A673 (cell line): ENCODE measurements around the gene UCHL1. TPM values are rescaled to one million over a fixed set of nuclear protein-coding genes. Genes with fewer than 3 reads are reported as not detected.

Source experiments
- BruUV-seq: library from RNA; stranded (reverse); fragments of 400-500 nt; replicated peaks from 2 replicates; lab custom pipeline; 2021; lab: Mats Ljungman, UMichigan
- CTCF ChIA-PET: fragments of 300-600 bp; sonication (Branson Sonifier 250); formaldehyde crosslinking; loops from one replicate; lab custom pipeline; 2022; ENCODE audit warnings: antibody characterized with exemption; lab: Charles Lee
- POLR2A ChIA-PET: fragments of 300-600 bp; sonication (Branson Sonifier 250); formaldehyde crosslinking; loops from one replicate; lab custom pipeline; 2022; ENCODE audit warnings: antibody characterized with exemption; ENCODE audit not compliant: low non-redundant PET; lab: Charles Lee
- DNase-seq: peaks from one replicate; pipeline ENCODE4 v3.0.0-alpha.2; 2015; ENCODE audit warnings: low spot score
- H3K27ac ChIP-seq: fragments of 200-600 bp; sonication (generic); 2 replicates; pipeline ENCODE4 v1.5.1; 2016; ENCODE audit warnings: mixed run types, low read depth, mild to moderate bottlenecking, mixed read lengths, antibody characterized with exemption, low read length; ENCODE audit not compliant: poor library complexity, severe bottlenecking
- H3K27me3 ChIP-seq: fragments of 200-600 bp; sonication (generic); replicated peaks from 2 replicates; pipeline ENCODE4 v1.6.1; 2017; ENCODE audit warnings: mixed run types, low read depth, mild to moderate bottlenecking, mixed read lengths, antibody characterized with exemption, low read length; ENCODE audit not compliant: insufficient read depth, poor library complexity
- H3K36me3 ChIP-seq: fragments of 200-600 bp; sonication (generic); 2 replicates; pipeline ENCODE4 v1.6.1; 2016; ENCODE audit warnings: mixed run types, mild to moderate bottlenecking, mixed read lengths, antibody characterized with exemption, low read length; ENCODE audit not compliant: insufficient read depth, poor library complexity, severe bottlenecking
- H3K4me1 ChIP-seq: fragments of 200-600 bp; sonication (generic); 2 replicates; pipeline ENCODE4 v1.6.1; 2017; ENCODE audit warnings: mixed run types, mild to moderate bottlenecking, mixed read lengths, antibody characterized with exemption, low read length; ENCODE audit not compliant: insufficient read depth, poor library complexity, severe bottlenecking
- H3K4me3 ChIP-seq: fragments of 200-600 bp; sonication (generic); 2 replicates; pipeline ENCODE4 v1.5.1; 2016; ENCODE audit warnings: low read depth, mixed run types, mild to moderate bottlenecking, mixed read lengths, low read length; ENCODE audit not compliant: poor library complexity, severe bottlenecking
- H3K9me3 ChIP-seq: fragments of 200-600 bp; sonication (generic); 2 replicates; pipeline ENCODE4 v1.6.1; 2016; ENCODE audit warnings: mixed run types, low read depth, mild to moderate bottlenecking, mixed read lengths, antibody characterized with exemption, low read length; ENCODE audit not compliant: poor library complexity, severe bottlenecking
- EZH2 ChIP-seq: fragments of 200-600 bp; sonication (generic); IDR thresholded peaks from 2 replicates; pipeline ENCODE4 v1.6.1; 2017; ENCODE audit warnings: borderline replicate concordance, low read depth, mild to moderate bottlenecking, mixed read lengths, antibody characterized with exemption, low read length; ENCODE audit not compliant: poor library complexity, severe bottlenecking
- intact Hi-C: fragments of 100-400 bp; cut with micrococcal nuclease; formaldehyde crosslinking; loops from one replicate; pipeline ENCODE4 v1.10.0; 2022; ENCODE audit not compliant: unreplicated experiment
- total RNA-seq: library from RNA; stranded (reverse); gene quantifications from 2 replicates; pipeline ENCODE4 v1.2.3, GENCODE V29; 2021
- TF ChIP-seq, protein P1 (sequence below): fragments of 300-800, 200-600 bp; sonication (generic); conservative IDR thresholded peaks from 2 replicates; pipeline ENCODE4 v1.5.1; 2017; ENCODE audit warnings: low read depth, mild to moderate bottlenecking, antibody characterized with exemption, low read length, moderate library complexity, mixed read lengths

The UCHL1 gene
- total RNA-seq, 1 experiment from 2014 or later: 959 TPM

DNA sequence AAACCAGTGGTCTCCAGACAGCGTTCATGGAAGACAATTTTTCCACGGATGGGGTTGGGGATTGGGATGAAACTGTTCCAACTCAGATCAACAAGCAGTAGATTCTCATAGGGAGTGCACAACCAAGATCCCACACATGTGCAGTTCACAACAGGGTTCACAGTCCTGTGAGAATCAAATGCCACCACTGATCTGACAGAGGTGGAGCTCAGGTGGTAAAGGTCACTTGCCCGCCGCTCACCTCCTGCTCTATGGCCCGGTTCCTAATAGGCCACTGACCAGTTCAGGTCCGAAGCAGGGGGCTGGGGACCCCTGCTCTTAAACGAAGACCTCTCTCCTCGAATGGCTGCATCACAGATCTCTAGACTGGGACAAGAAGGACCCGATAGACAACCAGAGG, 46.8 kb upstream of the UCHL1 start:
- no peaks in the 10 kb centered on the region for H3K9me3 ChIP-seq
- peaks cover 17% of the 10 kb centered on the region for H3K27me3 ChIP-seq
- no TSS peak for BruUV-seq
- intact Hi-C loops: no loop called here
- no peak overlapping the region for H3K27ac ChIP-seq
- H3K4me1 ChIP-seq: peaks cover 18% of the 10 kb centered on the region
- no peaks in the 10 kb centered on the region for H3K36me3 ChIP-seq
- DNase-seq: no peak
- POLR2A ChIA-PET: interaction anchor here (0.6 kb wide), 1 partner anchor 47 kb away, joined by 7 read pairs; no protein-coding TSS in a partner anchor
- TF ChIP-seq, protein P1, sequence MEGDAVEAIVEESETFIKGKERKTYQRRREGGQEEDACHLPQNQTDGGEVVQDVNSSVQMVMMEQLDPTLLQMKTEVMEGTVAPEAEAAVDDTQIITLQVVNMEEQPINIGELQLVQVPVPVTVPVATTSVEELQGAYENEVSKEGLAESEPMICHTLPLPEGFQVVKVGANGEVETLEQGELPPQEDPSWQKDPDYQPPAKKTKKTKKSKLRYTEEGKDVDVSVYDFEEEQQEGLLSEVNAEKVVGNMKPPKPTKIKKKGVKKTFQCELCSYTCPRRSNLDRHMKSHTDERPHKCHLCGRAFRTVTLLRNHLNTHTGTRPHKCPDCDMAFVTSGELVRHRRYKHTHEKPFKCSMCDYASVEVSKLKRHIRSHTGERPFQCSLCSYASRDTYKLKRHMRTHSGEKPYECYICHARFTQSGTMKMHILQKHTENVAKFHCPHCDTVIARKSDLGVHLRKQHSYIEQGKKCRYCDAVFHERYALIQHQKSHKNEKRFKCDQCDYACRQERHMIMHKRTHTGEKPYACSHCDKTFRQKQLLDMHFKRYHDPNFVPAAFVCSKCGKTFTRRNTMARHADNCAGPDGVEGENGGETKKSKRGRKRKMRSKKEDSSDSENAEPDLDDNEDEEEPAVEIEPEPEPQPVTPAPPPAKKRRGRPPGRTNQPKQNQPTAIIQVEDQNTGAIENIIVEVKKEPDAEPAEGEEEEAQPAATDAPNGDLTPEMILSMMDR: no peak
- no peak for TF ChIP-seq EZH2
- CTCF ChIA-PET: interaction anchor here (0.7 kb wide), 1 partner anchor 63 kb away, joined by 4 read pairs; no protein-coding TSS in a partner anchor
- H3K4me3 ChIP-seq: no peak overlapping the region

- intact Hi-C loops: no loop called here
- H3K9me3 ChIP-seq: no peaks in the 10 kb centered on the region
- no peaks in the 10 kb centered on the region for H3K36me3 ChIP-seq
- DNase-seq: no peak
- POLR2A ChIA-PET: no interaction called here
- H3K4me1 ChIP-seq: peaks cover 20% of the 10 kb centered on the region
- CTCF ChIA-PET: no interaction called here
- H3K27ac ChIP-seq: no peak overlapping the region
- TF ChIP-seq, protein P1: no peak
- TF ChIP-seq EZH2: no peak
- no peak overlapping the region for H3K4me3 ChIP-seq
- H3K27me3 ChIP-seq: peaks cover 17% of the 10 kb centered on the region
- BruUV-seq: TSS peak; percentile 19
Observed at GRCh38 chr4:41211951-41212615, 44.6 kb upstream of the UCHL1 start.

DNA sequence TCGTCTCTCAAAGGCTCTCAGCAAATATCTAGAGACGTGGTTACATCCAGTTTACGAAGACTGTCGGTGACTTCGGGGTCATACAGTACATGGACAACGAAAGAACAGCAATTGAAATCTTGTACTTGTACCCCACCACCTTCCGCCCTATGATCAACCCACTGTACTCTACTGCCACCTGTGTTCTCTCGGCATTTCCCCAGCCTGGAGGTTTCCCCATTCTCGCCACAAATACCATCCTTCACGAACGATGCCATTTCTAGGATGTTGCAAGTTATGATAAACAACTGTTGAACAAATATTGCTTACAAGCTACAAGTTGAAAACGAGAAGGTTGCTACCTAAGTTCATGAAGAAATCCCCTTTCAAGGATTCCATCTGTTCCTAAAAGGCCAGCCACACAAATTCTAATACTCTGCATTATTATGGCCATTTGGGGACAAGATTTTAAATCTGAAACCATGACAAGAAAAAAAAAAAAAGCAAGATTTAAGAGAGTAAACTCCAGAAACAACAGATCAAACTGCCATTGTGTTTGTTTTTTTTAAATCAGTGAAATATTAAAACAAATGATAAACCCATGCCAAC, 44.0 kb upstream of the UCHL1 start:
- Histone ChIP-seq H3K27me3 (peaks cover 17% of the 10 kb centered on the region), H3K36me3 (no peaks in the 10 kb centered on the region), H3K9me3 (no peaks in the 10 kb centered on the region), H3K27ac (no peak overlapping the region), H3K4me3 (peak overlapping the region; percentile 75), H3K4me1 (peaks cover 21% of the 10 kb centered on the region)
- CTCF ChIA-PET: interaction anchor here (1.0 kb wide), 1 partner anchor 237 kb away, joined by 3 read pairs; no protein-coding TSS in a partner anchor
- DNase-seq: peak; percentile 38
- POLR2A ChIA-PET: no interaction called here
- intact Hi-C loops: no loop called here
- TF ChIP-seq, protein P1: peak; percentile 52
- TF ChIP-seq EZH2: no peak
- BruUV-seq: no TSS peak
